GM12892 (cell line): ENCODE results near the gene QDPR.

Experiments
- POLR2A ChIP-seq: IDR thresholded peaks from 2 replicates; pipeline ENCODE4 v1.6.1; 2011; ENCODE audit warnings: low read depth, low read length, control low read depth
- TAF1 ChIP-seq: IDR thresholded peaks from 2 replicates; pipeline ENCODE4 v1.6.1; 2011; ENCODE audit warnings: low read depth, mild to moderate bottlenecking, control low read depth, low read length, borderline replicate concordance

DNA sequence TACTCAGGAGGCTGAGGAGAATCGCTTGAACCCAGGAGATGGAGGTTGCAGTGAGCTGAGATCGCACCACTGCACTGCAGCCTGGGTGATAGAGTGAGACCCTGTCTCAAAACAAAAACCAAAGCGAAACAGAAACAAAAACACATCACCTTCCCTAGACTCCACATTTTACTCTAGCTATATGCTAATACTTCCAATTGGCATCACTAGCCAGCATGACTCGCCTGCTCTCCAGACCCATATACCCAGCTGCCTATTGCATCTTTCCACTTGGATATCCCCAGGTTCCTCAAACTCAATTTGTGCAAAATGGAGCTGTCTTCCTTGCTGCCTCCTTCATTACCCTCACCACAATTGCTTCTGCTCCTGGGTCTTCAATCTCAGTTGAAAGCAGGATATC, 42.7 kb upstream of the QDPR start:
- TF ChIP-seq TAF1 (no peak), POLR2A (no peak)
